ENCODE results near the gene MSANTD2.

MSANTD2 gene

GRCh38 chr11:124751741-124752470 lies 48.3 kb downstream of the MSANTD2 start, which contains the start of gene VSIG2:
Gene VSIG2, minus strand, starts transcription at chr11:124752255. Its CDS starts 118 bp downstream, at chr11:124752137.
- TF ChIP-seq CTCF (conservative IDR thresholded peaks at IDR 0.05) = no peak
- H3K27ac ChIP-seq = peak within 1 kb of the TSS; percentile 8; the same call in 1 of the 2 replicates

- no peak overlapping the region for H3K27ac ChIP-seq
- no peak for TF ChIP-seq CTCF (conservative IDR thresholded peaks at IDR 0.05)
Observed at GRCh38 chr11:124751391-124751740, 48.8 kb downstream of the MSANTD2 start.

DNA sequence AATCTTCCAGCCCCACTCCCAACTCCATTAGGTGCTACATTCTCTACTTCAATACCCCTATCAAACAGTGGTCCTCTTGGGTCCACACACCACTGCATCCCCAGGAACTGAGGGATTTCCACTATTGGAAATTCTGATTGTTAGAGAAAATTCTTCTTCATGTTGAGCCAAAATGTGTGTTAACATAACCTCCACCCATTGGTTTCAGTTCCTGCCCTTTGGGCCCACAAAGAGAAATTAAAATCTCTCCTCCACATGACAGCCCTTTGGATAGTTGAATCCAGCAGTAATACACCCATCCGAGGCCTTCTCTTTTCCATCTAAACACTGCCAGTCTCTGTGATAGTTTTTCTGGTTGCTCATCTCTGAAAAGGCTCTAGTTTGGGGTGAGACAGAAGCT lies 50.3 kb downstream of the MSANTD2 start:
- no peak for TF ChIP-seq CTCF (conservative IDR thresholded peaks at IDR 0.05)
- no peak overlapping the region for H3K27ac ChIP-seq

- no peak for TF ChIP-seq CTCF (conservative IDR thresholded peaks at IDR 0.05)
- H3K27ac ChIP-seq = no peak overlapping the region
Observed at GRCh38 chr11:124748481-124749343, 51.5 kb downstream of the MSANTD2 start.

DNA sequence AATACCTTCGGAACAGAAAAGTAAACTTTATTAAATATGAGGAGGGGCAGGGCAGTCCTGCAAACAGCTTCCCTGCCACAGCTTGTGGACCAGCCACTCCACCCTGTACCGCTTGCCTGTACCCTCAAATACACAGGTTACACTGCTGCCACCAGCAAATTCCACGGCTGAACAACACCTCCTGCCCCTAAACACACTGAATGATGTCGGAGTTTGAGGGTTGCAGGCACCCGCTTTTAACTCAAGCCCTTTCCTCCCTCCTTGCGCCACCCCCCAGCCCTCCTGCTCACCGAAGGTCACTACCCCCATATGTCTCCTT lies 52.1 kb downstream of the MSANTD2 start:
- H3K27ac ChIP-seq = no peak overlapping the region
- TF ChIP-seq CTCF (conservative IDR thresholded peaks at IDR 0.05) = no peak

DNA sequence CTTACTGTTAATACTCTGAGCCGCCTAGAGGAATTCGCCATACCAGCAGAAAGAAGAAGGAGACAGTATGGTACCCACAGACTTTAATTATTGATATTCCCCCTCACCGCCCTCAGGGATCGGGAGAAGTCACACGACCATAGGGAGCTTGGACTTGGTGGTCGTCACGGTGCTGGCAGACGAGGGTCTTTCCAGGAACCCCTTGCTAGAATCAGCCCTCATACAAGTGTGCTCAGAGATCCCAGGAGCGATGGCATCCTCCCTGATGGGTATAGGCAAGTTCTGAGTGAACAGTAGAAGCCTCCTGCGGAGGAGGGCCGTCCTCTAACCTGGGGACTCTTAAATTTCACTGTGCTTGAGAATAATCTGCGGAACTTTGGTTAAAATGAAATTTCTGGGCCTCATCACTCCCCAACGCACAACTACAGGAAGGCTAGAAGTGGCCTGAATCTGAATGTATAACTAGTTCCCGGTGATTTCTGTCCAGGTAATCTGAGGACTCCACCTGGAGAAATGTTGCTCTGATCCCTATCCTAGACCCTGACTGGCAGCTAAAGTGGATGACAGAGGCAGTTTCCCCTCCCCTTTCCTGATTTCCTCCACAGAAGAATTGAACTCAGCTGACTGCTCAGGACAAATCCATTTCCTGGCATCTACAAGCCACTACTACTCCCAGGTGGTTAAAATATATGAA lies 52.7 kb downstream of the MSANTD2 start:
- H3K27ac ChIP-seq = peak overlapping the region; percentile 78; the same call in 1 of the 2 replicates
- no peak for TF ChIP-seq CTCF (conservative IDR thresholded peaks at IDR 0.05)

GRCh38 chr11:124746621-124747243 lies 53.5 kb downstream of the MSANTD2 start:
- peak overlapping the region; percentile 78 for H3K27ac ChIP-seq

More at GRCh38 chr11:124746621-124747243, 53.5 kb downstream of the MSANTD2 start:
- peak; percentile 81 for TF ChIP-seq CTCF (conservative IDR thresholded peaks at IDR 0.05)

Measured in VCaP (cell line).